ENCODE data around the gene PLEKHG4. TPM values are rescaled to one million over a fixed set of nuclear protein-coding genes. Genes with fewer than 3 reads are reported as not detected.
A peak's percentile ranks its signal among the peaks of the same experiment; 100 is the strongest.

Gene PLEKHG4
- polyA plus RNA-seq, 1 donor = 14.2 TPM

DNA sequence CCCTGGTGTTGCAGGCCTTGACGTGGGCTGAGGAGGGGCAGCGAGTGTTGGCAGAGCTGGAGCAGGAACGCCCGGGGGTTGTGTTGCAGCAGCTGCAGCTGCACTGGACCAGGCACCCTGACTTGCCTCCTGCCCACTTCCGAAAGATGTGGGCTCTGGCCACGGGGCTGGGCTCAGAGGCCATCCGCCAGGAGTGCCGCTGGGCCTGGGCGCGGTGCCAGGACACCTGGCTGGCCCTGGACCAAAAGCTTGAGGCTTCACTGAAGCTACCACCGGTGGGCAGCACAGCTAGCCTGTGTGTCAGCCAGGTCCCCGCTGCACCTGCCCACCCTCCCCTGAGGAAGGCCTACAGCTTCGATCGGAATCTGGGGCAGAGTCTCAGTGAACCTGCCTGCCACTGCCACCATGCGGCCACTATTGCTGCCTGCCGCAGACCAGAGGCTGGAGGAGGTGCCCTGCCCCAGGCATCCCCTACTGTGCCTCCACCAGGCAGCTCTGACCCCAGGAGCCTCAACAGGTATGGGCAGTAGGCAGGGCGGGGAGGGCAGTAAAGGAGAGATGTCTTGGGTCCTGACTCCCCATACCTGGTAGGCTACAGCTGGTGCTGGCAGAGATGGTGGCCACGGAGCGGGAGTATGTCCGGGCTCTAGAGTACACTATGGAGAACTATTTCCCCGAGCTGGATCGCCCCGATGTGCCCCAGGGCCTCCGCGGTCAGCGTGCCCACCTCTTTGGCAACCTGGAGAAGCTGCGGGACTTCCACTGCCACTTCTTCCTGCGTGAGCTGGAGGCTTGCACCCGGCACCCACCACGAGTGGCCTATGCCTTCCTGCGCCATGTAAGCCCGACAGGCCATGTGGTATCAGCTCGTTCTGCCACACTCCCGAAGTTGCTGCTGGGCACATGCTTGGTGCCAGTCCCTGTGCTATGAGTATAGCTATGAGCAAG, 5.6 kb downstream of the PLEKHG4 start:
- no peak for DNase-seq

DNA sequence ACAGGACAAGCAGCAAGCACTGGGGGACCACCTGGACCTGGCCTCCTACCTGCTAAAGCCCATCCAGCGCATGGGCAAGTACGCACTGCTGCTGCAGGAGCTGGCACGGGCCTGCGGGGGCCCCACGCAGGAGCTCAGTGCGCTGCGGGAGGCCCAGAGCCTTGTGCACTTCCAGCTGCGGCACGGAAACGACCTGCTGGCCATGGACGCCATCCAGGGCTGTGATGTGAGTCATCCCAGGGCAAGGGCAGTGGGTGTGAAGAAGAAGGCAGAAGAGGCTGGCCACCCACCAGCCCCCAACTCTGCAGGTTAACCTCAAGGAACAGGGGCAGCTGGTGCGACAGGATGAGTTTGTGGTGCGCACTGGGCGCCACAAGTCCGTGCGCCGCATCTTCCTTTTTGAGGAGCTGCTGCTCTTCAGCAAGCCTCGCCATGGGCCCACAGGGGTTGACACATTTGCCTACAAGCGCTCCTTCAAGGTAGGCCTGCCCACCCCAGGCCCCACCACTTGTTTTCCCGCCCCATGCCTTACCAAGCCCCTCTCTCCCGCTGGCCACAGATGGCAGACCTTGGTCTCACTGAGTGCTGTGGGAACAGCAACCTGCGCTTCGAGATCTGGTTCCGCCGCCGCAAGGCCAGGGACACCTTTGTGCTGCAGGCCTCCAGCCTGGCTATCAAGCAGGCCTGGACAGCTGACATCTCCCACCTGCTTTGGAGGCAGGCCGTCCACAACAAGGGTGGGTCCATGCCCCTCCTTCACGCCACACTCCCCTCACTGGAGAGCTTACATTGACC, 7.3 kb downstream of the PLEKHG4 start:
- DNase-seq = no peak

DNA sequence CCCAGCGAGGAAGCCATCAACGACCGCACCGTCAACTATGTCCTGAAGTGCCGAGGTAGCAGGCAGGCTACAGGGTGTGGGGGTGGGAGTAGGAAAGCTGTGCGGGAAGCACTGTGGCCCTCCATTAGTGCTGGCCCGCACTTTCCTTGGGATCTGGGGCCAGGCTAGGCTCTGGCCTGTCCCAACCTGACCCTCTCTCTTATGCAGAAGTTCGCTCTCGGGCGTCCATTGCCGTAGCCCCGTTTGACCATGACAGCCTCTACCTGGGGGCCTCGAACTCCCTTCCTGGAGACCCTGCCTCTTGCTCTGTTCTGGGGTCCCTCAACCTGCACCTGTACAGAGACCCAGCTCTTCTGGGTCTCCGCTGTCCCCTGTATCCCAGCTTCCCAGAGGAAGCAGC, 8.6 kb downstream of the PLEKHG4 start:
- no peak for DNase-seq

DNA sequence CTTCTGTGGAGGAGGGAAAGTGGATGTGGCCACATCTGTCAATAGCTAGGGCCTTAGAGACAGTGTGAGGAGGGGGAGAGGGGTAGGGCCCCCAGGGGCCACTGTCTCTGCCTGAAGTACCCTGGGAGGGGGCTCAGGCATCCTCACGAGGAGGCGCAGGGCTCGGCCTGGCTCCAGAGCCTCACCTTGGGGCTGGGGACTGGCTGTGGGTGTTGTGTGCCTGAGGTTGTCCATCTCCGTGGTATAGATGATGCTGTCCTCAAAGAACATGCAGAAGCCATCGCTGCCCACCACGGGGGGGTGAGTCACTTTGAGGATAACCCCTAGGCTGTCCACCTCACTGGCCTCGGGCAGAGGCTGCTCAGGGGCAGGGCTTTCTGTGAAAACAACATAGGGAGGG, 12.1 kb downstream of the PLEKHG4 start:
- DNase-seq = no peak

DNA sequence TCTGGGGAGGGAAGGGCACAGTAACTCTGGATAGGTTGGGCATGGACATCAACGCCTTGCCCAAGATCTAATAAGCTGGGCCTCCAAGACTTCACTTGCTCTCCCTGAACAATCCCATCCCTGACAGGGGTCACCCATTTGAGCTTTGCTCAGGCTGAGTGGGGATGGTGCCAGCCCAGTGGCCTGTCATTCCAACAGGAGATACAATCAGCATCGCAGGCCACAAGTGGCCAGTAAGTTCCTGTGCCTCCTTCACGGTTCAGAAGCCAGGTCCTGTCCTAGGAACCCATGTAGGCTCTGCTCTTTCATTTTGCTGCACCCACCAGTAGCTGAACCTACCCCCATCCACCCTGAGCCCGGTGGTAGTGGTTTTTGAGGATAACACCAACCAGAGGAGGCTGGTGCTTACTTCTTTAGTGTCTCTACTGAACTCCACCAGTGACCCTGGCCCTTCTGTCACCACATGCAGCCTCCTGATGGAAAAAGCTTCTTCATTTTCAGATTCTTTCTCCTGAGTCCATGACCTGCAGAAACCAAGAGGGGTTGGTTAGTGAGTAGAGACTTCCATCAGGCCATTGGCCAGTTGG, 14.9 kb downstream of the PLEKHG4 start:
- no peak for DNase-seq

DNA sequence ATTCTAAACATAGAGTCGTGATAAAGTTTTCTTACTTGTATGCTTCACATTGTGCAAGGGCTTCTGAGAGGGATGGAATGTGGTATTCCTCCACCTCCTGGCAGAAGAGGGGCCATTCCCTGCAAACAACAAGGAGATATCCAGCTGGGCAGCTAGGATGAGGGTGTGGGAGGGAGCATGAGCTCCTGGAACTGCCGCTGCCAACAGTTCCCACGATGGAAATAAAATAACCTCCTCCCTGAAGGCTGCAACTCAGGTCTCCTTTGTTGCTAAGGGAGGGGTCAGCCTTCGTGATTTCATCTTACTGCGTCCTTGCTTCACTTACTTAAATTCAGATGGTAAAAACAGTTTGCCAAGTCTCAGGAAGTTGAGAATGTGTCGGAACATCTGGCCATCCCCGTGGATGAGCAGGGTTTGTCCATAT, 15.6 kb downstream of the PLEKHG4 start:
- no peak for DNase-seq

DNA sequence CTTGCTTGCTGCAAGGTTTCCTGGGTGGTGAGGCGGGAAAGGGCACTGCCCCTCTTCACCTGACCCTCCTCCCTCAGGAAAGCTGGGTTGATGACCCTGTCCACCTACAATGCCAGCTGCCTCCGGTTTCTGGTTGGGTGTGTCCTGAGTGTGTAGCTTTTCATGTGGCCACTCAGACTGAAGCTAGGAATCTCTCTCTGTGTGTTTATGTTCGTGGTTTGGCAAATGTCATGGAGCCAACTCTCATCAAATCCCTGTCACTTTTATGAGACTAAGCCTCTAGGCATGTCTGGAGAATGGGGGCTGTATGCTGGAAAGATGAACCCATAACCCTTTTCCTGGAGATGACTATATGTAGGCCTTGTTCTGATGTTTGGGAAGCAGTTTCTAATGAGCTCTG, 17.1 kb downstream of the PLEKHG4 start:
- DNase-seq = no peak

DNA sequence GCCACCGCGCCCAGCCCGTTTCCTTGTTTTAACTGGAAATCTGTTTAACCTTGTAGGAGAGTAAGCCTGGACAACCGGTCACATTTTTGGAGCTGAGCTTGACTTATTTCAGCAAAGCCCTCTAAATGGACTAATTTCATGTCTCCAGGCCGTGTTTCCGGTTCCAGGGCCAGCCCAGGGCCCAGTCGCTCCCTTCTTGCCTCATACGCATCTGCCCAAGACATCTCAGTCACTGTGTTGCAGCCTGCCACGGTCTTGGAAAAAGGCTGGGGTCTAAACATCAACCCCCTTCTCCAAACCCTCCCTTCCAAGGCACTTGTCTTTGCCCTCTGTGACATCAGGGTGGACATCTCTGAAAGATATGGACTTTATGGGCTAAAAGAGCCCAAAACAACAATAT, 18.9 kb downstream of the PLEKHG4 start:
- DNase-seq = no peak

DNA sequence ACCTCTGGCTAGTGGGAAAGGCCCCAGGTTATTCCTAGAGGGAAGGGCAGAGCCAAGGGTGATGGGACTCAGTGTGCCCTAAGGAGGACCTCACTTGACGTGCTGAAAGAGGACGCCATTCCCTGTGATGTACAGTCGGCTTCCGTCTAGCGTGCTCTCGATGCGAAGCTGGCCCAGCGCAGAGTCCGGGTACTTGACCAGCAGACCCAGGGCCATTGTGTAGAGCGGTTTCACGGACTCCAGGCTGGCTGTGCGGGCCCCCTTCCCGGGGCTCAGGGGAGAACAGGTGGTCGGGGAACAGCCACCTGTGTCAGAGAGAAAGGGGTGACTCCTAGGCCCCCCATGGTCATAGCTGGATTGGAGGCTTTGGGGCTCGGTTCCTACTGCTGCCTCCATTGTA, 19.9 kb downstream of the PLEKHG4 start:
- no peak for DNase-seq

DNA sequence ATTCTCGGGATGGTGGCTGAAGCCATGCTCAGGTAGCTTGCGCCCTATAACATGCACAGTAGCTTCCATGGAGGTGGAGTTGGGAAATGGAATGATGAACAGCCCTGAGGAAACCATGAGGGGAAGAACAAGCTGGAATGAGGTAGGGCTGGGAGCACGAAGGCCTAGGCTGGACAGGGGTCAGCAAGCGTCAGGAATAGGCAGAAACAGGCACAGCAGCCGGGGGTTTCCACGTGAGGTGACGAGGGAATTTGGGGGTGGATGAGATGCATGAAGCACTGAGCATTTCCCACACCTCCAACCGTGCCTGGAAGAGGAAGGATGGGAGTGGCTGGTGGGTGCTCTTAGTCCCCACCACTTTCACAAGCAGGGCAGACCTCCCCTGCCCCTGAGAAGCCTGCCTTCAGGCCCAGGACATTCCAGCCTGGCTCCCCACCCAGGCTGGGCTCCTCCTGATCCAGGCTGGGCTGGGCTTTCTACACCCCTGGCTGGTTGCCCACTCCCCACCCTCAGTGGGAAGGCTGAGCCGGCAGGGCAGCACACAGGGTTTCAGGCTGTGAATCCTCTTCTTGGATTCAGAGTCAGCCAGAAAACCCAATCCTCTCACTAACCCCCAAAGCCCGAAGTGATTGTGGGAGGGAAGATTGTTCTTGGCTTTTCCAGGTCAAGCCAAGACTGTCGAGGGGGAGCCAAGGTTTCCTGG, 21.9 kb downstream of the PLEKHG4 start:
- no peak for DNase-seq

DNA sequence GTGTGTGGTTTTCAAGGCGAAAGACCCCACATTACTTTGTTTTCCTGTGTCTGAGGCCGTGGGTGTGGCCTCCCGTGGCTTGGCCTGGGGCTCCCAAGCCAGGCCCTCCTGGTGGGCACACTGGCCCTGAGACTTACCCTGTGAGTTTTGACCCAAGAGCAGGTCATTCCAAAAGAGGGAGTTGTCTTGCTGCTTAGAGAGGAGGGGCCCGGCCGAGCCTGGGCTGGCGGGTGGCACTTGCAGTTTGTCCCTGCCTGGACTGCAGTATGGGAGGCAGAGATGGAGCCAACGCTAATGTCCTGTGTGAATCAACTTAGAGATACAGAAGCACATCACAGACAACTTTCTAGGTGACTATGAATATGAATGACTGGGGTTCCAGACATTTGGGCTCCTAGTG, 22.7 kb downstream of the PLEKHG4 start:
- no peak for DNase-seq

DNA sequence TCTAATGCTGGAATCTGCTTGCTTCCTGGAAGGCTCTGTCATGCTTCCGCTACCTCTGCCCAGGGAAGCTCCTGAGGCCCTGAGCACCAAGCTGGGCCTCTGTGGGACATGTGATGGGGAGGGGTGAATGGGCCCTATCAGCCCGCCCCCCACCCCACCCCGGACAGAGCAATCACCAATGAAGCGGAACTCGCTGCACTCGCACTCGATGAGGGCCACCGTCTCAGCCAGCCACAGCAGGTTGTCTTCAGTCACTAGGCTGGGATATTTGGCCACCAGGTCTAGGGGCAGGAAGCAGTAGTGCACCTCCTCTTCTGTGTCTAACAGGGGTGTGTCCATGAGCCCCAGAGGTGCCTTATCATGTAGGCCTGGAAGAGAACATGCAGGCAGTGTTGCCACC, 23.6 kb downstream of the PLEKHG4 start:
- DNase-seq = no peak

DNA sequence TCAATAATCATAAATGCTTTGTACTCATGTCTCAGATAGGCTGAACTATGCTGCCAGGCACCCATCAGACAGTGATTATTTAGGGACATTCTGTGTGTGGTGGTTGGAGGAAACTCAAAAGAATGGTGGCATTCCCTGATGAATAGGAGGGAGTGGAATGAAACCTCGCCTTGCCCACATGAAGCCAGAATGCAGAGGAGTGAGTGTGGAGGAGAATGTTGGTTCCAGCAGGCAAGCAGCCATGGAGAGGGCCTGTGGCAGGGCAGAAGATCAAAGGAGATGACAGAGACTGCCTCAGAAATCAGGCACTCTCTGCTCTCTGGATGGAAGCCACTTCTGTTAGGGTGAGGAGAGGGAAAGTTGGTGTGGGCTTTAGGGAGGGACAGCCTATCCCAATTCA, 24.7 kb downstream of the PLEKHG4 start:
- DNase-seq = no peak

DNA sequence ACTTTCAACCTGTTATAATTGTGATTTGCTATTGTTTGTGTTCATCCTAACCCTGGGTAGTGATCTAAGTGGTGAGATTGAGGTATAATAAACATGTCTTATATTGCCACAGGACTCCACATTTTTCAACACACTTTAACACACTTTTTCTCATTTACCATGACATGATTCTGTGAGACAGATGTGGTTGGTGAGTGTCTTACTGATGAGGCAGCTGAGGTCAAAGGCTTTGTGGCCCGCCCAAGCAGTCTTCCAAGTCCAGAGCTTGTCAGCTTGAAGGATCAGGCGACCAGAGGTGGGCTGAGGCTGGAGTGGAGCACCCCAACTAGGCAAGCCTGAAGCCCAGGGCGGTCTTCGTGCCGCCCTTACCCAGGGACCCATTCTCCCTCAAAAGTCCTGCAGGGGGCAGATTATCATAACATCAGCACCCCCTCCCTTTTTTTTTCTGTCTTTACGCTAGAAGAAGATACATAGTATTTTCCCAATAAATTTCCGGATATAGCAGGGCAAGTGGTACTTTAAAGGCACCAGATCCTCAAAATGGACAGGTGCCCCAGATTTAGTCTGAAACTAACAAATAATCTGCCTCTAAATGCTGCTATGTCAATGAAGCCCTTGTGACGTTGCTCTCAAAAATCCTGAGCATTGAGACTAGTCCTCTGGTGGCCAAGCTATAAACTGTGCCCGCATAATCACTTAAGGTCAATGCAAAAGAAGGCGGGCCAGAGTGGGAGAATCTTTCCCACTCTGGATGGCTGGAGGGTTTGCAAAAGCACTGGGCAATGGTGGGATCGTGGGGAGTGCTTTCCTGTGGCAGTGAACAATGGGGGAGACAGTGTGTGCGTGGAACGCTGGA, 26.1 kb downstream of the PLEKHG4 start:
- no peak for DNase-seq

DNA sequence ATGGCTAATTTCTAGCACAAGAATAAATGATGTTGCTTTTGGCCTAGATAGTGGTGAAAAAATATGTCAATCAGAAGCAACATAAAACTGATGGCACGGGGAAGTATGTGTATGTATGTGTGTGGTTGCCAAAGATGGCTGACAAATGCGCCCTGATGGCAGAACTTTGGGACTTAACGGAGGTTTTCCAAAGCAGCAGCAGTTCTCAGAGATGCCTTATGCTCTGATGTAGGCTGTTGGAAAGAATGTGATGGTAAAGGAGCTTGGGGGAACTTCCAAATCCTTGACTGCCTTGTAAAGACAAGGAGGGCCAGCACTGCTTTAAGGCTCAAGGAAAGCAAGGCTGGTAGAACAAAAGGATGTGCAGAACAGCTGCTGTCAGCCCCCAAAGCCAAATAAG, 31.2 kb downstream of the PLEKHG4 start:
- DNase-seq = no peak

DNA sequence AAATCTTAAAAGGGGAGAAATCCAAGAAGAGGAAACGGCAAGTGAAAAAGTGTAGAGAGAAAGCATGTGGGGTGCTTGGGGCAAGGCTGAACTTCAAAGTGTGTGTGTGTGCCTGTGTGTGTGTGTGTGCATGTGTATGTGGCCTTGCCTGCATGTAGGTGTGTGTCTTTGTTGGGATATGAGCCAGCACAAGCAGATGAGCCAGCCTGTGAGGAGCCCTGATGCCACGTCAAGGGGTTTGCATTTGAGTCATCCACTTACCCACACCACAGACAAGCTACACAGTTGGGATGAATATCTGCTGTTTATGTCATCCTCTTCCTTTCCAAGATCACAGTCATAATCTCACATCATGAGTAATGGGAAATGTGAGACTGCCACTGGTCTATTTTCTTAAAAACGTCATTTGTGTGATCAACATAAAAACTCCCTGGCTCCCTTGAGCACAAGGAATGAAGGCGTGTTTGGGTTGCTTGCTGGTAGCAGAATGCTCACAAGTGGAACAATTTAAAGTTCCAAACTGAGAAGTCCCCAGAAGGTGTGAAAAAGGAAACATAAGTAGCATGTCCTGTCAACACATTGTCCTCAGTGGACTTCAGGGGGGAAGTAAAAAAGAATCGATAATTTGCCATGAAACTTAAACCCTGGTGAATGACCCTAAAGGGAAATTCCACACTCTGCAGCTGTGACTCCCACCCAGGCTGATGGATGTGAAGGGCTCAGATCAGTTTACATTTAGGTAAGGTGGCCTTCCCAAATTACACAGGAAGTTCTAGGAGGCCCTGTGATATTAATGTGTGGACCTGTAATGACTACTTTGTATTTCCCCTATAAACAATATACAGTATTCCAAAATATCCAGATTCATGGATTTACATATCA, 32.5 kb downstream of the PLEKHG4 start:
- DNase-seq = peak; percentile 40

DNA sequence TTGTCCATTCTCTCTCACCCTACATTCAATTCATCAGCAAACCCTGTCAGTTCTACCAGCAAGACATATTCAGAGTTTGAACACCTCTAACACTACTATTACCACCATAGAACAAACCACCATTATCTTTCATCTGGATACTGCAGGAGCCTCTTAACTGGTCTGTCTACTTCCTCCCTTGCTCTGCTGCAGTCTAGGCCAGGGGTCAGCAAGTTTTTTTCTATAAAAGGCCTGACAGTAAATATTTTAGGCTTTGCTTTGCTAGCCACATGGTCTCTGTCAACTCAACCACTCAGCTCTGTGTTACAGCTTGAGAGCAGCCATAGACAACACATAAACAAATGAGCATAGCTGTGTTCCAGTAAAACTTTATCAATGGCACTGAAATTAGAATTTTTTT, 33.4 kb downstream of the PLEKHG4 start:
- DNase-seq = no peak

DNA sequence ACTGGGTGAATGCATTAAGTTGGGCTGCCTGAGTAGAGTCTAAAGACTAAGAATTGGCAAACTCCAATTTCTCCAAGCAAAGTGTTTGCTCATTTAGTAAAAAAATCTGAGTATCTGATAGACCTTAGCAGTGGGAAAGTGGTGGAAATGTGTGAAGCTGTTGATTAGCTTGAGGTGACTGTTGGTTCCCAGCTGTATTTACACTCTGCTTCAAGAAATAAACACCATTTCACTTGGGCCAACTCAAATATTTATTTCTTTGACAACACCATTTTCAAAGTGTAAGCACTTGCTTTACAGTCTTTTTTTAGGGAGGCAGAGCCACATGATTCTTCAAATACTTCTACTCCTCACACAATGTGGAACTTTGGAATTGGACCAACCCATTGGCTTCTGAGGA, 38.5 kb downstream of the PLEKHG4 start:
- no peak for DNase-seq

DNA sequence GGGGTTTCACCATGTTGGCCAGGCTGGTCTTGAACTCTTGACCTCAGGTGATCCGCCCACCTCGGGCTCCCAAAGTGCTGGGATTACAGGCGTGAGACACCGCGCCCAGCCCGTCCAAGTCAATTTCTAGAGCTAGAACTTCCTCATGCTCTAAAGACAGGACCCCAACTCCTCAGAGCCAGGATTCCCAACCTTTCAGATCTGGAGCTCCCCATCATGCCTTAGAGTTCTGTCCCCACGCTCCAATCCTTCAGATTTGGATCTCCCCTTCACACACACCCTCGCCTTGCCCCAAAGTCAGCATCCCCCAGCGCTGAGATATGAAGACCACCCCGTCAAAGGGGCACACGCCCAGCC, 46.8 kb downstream of the PLEKHG4 start:
- DNase-seq = no peak
